OCI-LY3 (cell line): ENCODE measurements around the gene GAA.

Source experiments
- H2AFZ ChIP-seq: fragments of 200-600, 300-600 bp; shearing (Covaris generic); 2 replicates; pipeline ENCODE4 v1.6.0; 2014; ENCODE audit warnings: antibody characterized with exemption, low read depth, low read length
- H3K27ac ChIP-seq: fragments of 200-600, 300-600 bp; sonication (generic); 2 replicates; pipeline ENCODE4 v1.5.1; 2014; ENCODE audit warnings: mild to moderate bottlenecking, low read length, moderate library complexity, mixed read lengths
- H3K27me3 ChIP-seq: fragments of 200-600, 300-600 bp; sonication (generic); 2 replicates; pipeline ENCODE4 v1.6.1; 2014; ENCODE audit warnings: low read depth, low read length, mixed read lengths
- H3K36me3 ChIP-seq: fragments of 200-600, 300-600 bp; sonication (generic); replicated peaks from 2 replicates; pipeline ENCODE3; 2014; ENCODE audit warnings: low read depth, low read length, mixed read lengths
- H3K4me1 ChIP-seq: fragments of 300-600, 200-600 bp; sonication (generic); 2 replicates; pipeline ENCODE4 v1.6.1; 2014; ENCODE audit warnings: low read length, mixed read lengths
- H3K4me2 ChIP-seq: fragments of 200-600, 300-600 bp; sonication (generic); 2 replicates; pipeline ENCODE4 v1.6.1; 2014; ENCODE audit warnings: low read length, mixed read lengths
- H3K4me3 ChIP-seq: fragments of 300-600, 200-600 bp; sonication (generic); 2 replicates; pipeline ENCODE4 v1.5.1; 2014; ENCODE audit warnings: antibody characterized with exemption, mild to moderate bottlenecking, low read length, moderate library complexity
- H3K79me2 ChIP-seq: fragments of 300-600, 200-600 bp; shearing (Covaris generic); 2 replicates; pipeline ENCODE4 v1.6.1; 2014; ENCODE audit warnings: mild to moderate bottlenecking, low read length, mixed read lengths
- H3K9ac ChIP-seq: fragments of 300-600, 200-600 bp; shearing (Covaris generic); 2 replicates; pipeline ENCODE4 v1.6.0; 2014; ENCODE audit warnings: mild to moderate bottlenecking, low read length, moderate library complexity
- H3K9me3 ChIP-seq: fragments of 200-600, 300-600 bp; shearing (Covaris generic); 2 replicates; pipeline ENCODE4 v1.6.1; 2014; ENCODE audit warnings: low read length, mixed read lengths; ENCODE audit not compliant: insufficient read depth
- H4K20me1 ChIP-seq: fragments of 200-600, 300-600 bp; sonication (generic); 2 replicates; pipeline ENCODE4 v1.6.1; 2016; ENCODE audit warnings: low read length, mixed read lengths; ENCODE audit not compliant: insufficient read depth
- CTCF ChIP-seq: fragments of 200-600, 300-600 bp; sonication (generic); IDR thresholded peaks from 2 replicates; pipeline ENCODE4 v1.5.1; 2014; ENCODE audit warnings: antibody characterized with exemption, low read length, low read depth
- EZH2phosphoT487 ChIP-seq: fragments of 200-600 bp; shearing (Covaris generic); IDR thresholded peaks from 2 replicates; pipeline ENCODE4 v1.6.1; 2018; ENCODE audit warnings: antibody characterized with exemption, mixed run types, low read depth

GAA gene

GRCh38 chr17:80081596-80081995 lies 19.8 kb upstream of the GAA start:
- TF ChIP-seq CTCF: no peak
- no peak for TF ChIP-seq EZH2phosphoT487
- no peak overlapping the region for H3K27ac ChIP-seq
- no peak overlapping the region for H3K4me2 ChIP-seq

GRCh38 chr17:80082403-80083135 lies 18.8 kb upstream of the GAA start:
- Histone ChIP-seq H3K4me2 (peak overlapping the region; percentile 84), H3K27ac (no peak overlapping the region), H3K27me3 (peaks cover 3% of the 10 kb centered on the region; the same call in 1 of the 2 replicates), H3K79me2 (no peaks in the 10 kb centered on the region), H3K36me3 (no peaks in the 10 kb centered on the region), H2AFZ (peak overlapping the region; percentile 81), H3K9me3 (no peaks in the 10 kb centered on the region), H3K4me1 (peaks cover 6% of the 10 kb centered on the region; the same call in 1 of the 2 replicates), H4K20me1 (no peaks in the 10 kb centered on the region), H3K9ac (peak overlapping the region; percentile 44), H3K4me3 (peak overlapping the region; percentile 73)
- TF ChIP-seq CTCF (peak; percentile 72), EZH2phosphoT487 (no peak)

More at GRCh38 chr17:80081596-80081995, 19.8 kb upstream of the GAA start:
- no peaks in the 10 kb centered on the region for H3K79me2 ChIP-seq
- peaks cover 3% of the 10 kb centered on the region; the same call in 1 of the 2 replicates for H3K27me3 ChIP-seq
- H3K36me3 ChIP-seq: no peaks in the 10 kb centered on the region
- no peak overlapping the region for H3K4me3 ChIP-seq
- H3K9me3 ChIP-seq: no peaks in the 10 kb centered on the region
- peaks cover 6% of the 10 kb centered on the region; the same call in 1 of the 2 replicates for H3K4me1 ChIP-seq
- no peaks in the 10 kb centered on the region for H4K20me1 ChIP-seq
- no peak overlapping the region for H2AFZ ChIP-seq
- H3K9ac ChIP-seq: no peak overlapping the region

GRCh38 chr17:80083136-80083661 lies 18.2 kb upstream of the GAA start:
- H3K27ac ChIP-seq: no peak overlapping the region
- H3K4me2 ChIP-seq: peak overlapping the region; percentile 84

More at GRCh38 chr17:80083136-80083661, 18.2 kb upstream of the GAA start:
- Histone ChIP-seq H3K4me3 (peak overlapping the region; percentile 73), H3K4me1 (peaks cover 6% of the 10 kb centered on the region; the same call in 1 of the 2 replicates), H3K27me3 (peaks cover 3% of the 10 kb centered on the region; the same call in 1 of the 2 replicates), H4K20me1 (no peaks in the 10 kb centered on the region), H3K9ac (0 out of 2 replicates have a peak overlapping the region, but pooled peaks have one; percentile 44), H2AFZ (0 out of 2 replicates have a peak overlapping the region, but pooled peaks have one; percentile 81), H3K79me2 (no peaks in the 10 kb centered on the region), H3K9me3 (no peaks in the 10 kb centered on the region), H3K36me3 (no peaks in the 10 kb centered on the region)
- no peak for TF ChIP-seq EZH2phosphoT487
- no peak for TF ChIP-seq CTCF
